ENCODE data around the gene WDFY1. TPM values are rescaled to one million over a fixed set of nuclear protein-coding genes. Genes with fewer than 3 reads are reported as not detected.
"Not testable (repeated sequence)": the region's sequence is repeated elsewhere in the genome, so short reads cannot be mapped to it uniquely, and the experiment has no call there.

The WDFY1 gene
- polyA plus RNA-seq, 3 donors, result 56.2 to 60.6 (median 59.7) TPM

- DNase-seq (ENCODE audit: extremely low read depth in 1 of 11, low read depth in 9 of 11, low spot score in 4 of 11), result no peak
Observed at GRCh38 chr2:223877721-223878410, 67.3 kb downstream of the WDFY1 start.

GRCh38 chr2:223873672-223874071 is 71.5 kb downstream of the WDFY1 start:
- no peak for DNase-seq (ENCODE audit: extremely low read depth in 1 of 11, low read depth in 9 of 11, low spot score in 4 of 11)

GRCh38 chr2:223872772-223873171 is 72.4 kb downstream of the WDFY1 start:
- DNase-seq (ENCODE audit: extremely low read depth in 1 of 11, low read depth in 9 of 11, low spot score in 4 of 11), result not testable (repeated sequence)

GRCh38 chr2:223871661-223872060 is 73.5 kb downstream of the WDFY1 start:
- not testable (repeated sequence) for DNase-seq (ENCODE audit: extremely low read depth in 1 of 11, low read depth in 9 of 11, low spot score in 4 of 11)

GRCh38 chr2:223870840-223871611 is 74.1 kb downstream of the WDFY1 start:
- DNase-seq (ENCODE audit: extremely low read depth in 1 of 11, low read depth in 9 of 11, low spot score in 4 of 11), result no peak

GRCh38 chr2:223868005-223868404 is 77.1 kb downstream of the WDFY1 start:
- DNase-seq (ENCODE audit: extremely low read depth in 1 of 11, low read depth in 9 of 11, low spot score in 4 of 11), result no peak

- DNase-seq (ENCODE audit: extremely low read depth in 1 of 11, low read depth in 9 of 11, low spot score in 4 of 11), result no peak
Observed at GRCh38 chr2:223865907-223866508, 79.1 kb downstream of the WDFY1 start.

GRCh38 chr2:223865124-223865523 is 80.0 kb downstream of the WDFY1 start:
- no peak for DNase-seq (ENCODE audit: extremely low read depth in 1 of 11, low read depth in 9 of 11, low spot score in 4 of 11)

- DNase-seq (ENCODE audit: extremely low read depth in 1 of 11, low read depth in 9 of 11, low spot score in 4 of 11), result no peak
Observed at GRCh38 chr2:223863491-223863890, 81.6 kb downstream of the WDFY1 start.

GRCh38 chr2:223860809-223861738 is 84.1 kb downstream of the WDFY1 start:
- no peak for DNase-seq (ENCODE audit: extremely low read depth in 1 of 11, low read depth in 9 of 11, low spot score in 4 of 11)

- no peak for DNase-seq (ENCODE audit: extremely low read depth in 1 of 11, low read depth in 9 of 11, low spot score in 4 of 11)
Observed at GRCh38 chr2:223859070-223859469, 86.1 kb downstream of the WDFY1 start.

- DNase-seq (ENCODE audit: extremely low read depth in 1 of 11, low read depth in 9 of 11, low spot score in 4 of 11), result no peak
Observed at GRCh38 chr2:223856584-223856983, 88.6 kb downstream of the WDFY1 start.

- no peak for DNase-seq (ENCODE audit: extremely low read depth in 1 of 11, low read depth in 9 of 11, low spot score in 4 of 11)
Observed at GRCh38 chr2:223856021-223856420, 89.1 kb downstream of the WDFY1 start.

- no peak for DNase-seq (ENCODE audit: extremely low read depth in 1 of 11, low read depth in 9 of 11, low spot score in 4 of 11)
Observed at GRCh38 chr2:223855426-223855825, 89.7 kb downstream of the WDFY1 start.

GRCh38 chr2:223854741-223855140 is 90.4 kb downstream of the WDFY1 start:
- DNase-seq (ENCODE audit: extremely low read depth in 1 of 11, low read depth in 9 of 11, low spot score in 4 of 11), result no peak

- DNase-seq (ENCODE audit: extremely low read depth in 1 of 11, low read depth in 9 of 11, low spot score in 4 of 11), result no peak
Observed at GRCh38 chr2:223853425-223853837, 91.7 kb downstream of the WDFY1 start.

- DNase-seq (ENCODE audit: extremely low read depth in 1 of 11, low read depth in 9 of 11, low spot score in 4 of 11), result no peak
Observed at GRCh38 chr2:223852281-223852795, 92.8 kb downstream of the WDFY1 start.

- no peak for DNase-seq (ENCODE audit: extremely low read depth in 1 of 11, low read depth in 9 of 11, low spot score in 4 of 11)
Observed at GRCh38 chr2:223847410-223847809, 97.7 kb downstream of the WDFY1 start.

- no peak for DNase-seq (ENCODE audit: extremely low read depth in 1 of 11, low read depth in 9 of 11, low spot score in 4 of 11)
Observed at GRCh38 chr2:223846515-223846914, 98.6 kb downstream of the WDFY1 start.
